Left lung (tissue), 10 donors: ENCODE data around the gene ACSF3. TPM values are rescaled to one million over a fixed set of nuclear protein-coding genes. Genes with fewer than 3 reads are reported as not detected.
"Not testable (repeated sequence)": the region's sequence is repeated elsewhere in the genome, so short reads cannot be mapped to it uniquely, and the experiment has no call there.

Experiments used
- ATAC-seq: fragments of 200-7000 bp; cut with Tn5 transposase; one replicate; pipeline ENCODE4 v1.9.1; 2020; ENCODE audit warnings: moderate library complexity
- DNase-seq, 4 donors: peaks; one replicate each; pipeline ENCODE4 v3.0.0-alpha.2; 2013 to 2020
- H3K27ac ChIP-seq, 2 donors: fragments of 200-600 bp; sonication (generic) in 1 of 2; one replicate each; pipeline versions ENCODE4 v1.5.0 to v1.8.0; 2020 to 2021
- H3K27me3 ChIP-seq, 2 donors: fragments of 200-600 bp; sonication (generic) in 1 of 2; one replicate each; pipeline versions ENCODE4 v1.5.0 to v1.8.0; 2020 to 2021
- H3K36me3 ChIP-seq, 2 donors: fragments of 200-600 bp; sonication (generic) in 1 of 2; one replicate each; pipeline versions ENCODE4 v1.5.0 to v1.8.0; 2020 to 2021
- H3K4me1 ChIP-seq, 2 donors: fragments of 200-600 bp; one replicate each; pipeline ENCODE4 v1.8.0; 2021
- H3K4me3 ChIP-seq, 2 donors: fragments of 200-600 bp; sonication (generic) in 1 of 2; one replicate each; pipeline versions ENCODE4 v1.5.0 to v1.8.0; 2020 to 2021; ENCODE audit warnings: mild to moderate bottlenecking in 1 of 2
- H3K9me3 ChIP-seq, 2 donors: fragments of 200-600 bp; sonication (generic) in 1 of 2; one replicate each; pipeline versions ENCODE4 v1.5.0 to v1.8.0; 2020 to 2021
- intact Hi-C, 2 donors: fragments of 100-400 bp; cut with DNase I; formaldehyde crosslinking; loops; one replicate each; pipeline versions ENCODE4 v1.11.2 to v1.14.2; 2022
- polyA plus RNA-seq, 6 donors: library from polyadenylated mRNA; unstranded; fragments of 120-200 nt; gene quantifications; one replicate each; pipeline ENCODE4 v1.2.1, GENCODE V29; 2013; ENCODE audit not compliant: insufficient read length in 6 of 6
- total RNA-seq, 2 donors: library from RNA; stranded (reverse); fragmentation: NEBNext Ultra II Directional; extraction: Animal tissue kit (Norgen Biotek cat#: 25700); gene quantifications; one replicate each; pipeline ENCODE4 v1.2.1, GENCODE V29; 2021
- TF ChIP-seq, protein P1 (sequence below), 2 donors: fragments of 200-600 bp; sonication (generic) in 1 of 2; IDR thresholded peaks; one replicate each; pipeline versions ENCODE4 v1.5.0 to v1.8.0; 2021; ENCODE audit warnings: antibody characterized with exemption in 2 of 2
- donor health status: DM: no; HTN: yes; CAD: no.
- donor health status: DM: no; HTN: no; CAD: no.

The ACSF3 gene
- total and polyA plus RNA-seq, 8 donors, result 30.0 to 38.4 (median 33.7) TPM

DNA sequence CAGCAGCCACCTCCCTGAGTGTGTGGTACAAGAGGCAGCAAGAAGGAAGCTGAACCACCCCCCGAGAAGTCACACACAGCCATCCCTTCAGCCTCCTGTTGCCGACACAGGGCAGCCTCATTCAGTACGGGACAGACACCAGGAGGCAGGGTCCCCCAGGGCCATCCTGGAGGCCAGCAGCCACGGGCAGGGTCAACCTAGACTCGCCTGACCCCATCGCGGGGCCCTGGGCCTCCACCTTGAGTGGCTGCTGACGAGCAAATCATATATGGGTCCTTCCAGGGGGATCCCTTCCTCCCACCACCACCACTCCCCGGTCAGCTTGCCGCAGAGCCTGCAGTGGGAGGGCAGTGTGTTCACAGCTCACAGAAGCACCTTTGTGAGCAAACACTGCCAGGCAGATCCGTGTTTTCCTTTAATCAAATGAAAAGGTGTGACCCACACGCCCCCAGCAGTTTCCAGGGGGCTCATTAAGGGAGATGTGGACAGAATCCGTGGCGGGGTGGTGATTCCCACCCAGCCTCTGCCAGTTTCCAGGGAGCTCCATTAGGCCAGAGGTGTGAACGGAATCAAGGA is 5.6 kb upstream of the ACSF3 start:
- H3K9me3 ChIP-seq, result no peaks in the 10 kb centered on the region
- H3K27ac ChIP-seq, result no peak overlapping the region
- peak in 1 of 4 donors; percentile 75 for DNase-seq
- TF ChIP-seq, protein P1, sequence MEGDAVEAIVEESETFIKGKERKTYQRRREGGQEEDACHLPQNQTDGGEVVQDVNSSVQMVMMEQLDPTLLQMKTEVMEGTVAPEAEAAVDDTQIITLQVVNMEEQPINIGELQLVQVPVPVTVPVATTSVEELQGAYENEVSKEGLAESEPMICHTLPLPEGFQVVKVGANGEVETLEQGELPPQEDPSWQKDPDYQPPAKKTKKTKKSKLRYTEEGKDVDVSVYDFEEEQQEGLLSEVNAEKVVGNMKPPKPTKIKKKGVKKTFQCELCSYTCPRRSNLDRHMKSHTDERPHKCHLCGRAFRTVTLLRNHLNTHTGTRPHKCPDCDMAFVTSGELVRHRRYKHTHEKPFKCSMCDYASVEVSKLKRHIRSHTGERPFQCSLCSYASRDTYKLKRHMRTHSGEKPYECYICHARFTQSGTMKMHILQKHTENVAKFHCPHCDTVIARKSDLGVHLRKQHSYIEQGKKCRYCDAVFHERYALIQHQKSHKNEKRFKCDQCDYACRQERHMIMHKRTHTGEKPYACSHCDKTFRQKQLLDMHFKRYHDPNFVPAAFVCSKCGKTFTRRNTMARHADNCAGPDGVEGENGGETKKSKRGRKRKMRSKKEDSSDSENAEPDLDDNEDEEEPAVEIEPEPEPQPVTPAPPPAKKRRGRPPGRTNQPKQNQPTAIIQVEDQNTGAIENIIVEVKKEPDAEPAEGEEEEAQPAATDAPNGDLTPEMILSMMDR (IDR thresholded peaks at IDR 0.05), result no peak
- intact Hi-C loops, result no loop called here
- H3K4me1 ChIP-seq, result peaks cover 0 to 2% of the 10 kb centered on the region in 2 donors
- no peak for ATAC-seq
- no peak overlapping the region for H3K4me3 ChIP-seq
- H3K27me3 ChIP-seq, result peaks cover 4 to 74% of the 10 kb centered on the region in 2 donors
- no peaks in the 10 kb centered on the region for H3K36me3 ChIP-seq

- intact Hi-C loops, result no loop called here
- DNase-seq, result peak in 1 of 4 donors; percentile 58
Measured at GRCh38 chr16:89089120-89089519, 4.5 kb upstream of the ACSF3 start.

DNA sequence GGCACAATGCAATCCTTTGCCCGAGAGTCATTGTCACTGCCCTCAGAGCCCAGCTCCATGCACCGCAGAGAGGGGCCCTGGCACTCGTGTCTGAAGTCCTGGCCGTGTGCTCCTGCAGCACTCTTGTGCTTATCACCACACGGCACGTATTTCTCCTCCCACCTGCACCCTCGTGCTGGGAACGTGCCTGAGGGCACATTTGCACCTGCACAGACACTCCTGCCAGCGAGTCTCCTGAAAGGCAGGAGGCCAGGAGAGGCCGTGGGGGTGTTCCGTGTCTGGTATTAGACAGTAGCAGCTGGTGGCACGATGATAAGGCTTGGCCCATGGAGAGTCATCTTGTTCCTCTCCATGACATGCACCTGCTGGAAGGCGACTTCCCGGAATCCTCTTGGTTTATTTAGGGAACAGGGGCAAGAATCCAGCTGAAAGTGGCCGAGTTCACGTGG is 3.4 kb upstream of the ACSF3 start:
- ATAC-seq, result no peak
- Histone ChIP-seq H3K36me3 (no peaks in the 10 kb centered on the region), H3K4me3 (no peak overlapping the region), H3K27me3 (peaks cover 4 to 66% of the 10 kb centered on the region in 2 donors), H3K27ac (no peak overlapping the region), H3K9me3 (no peaks in the 10 kb centered on the region), H3K4me1 (peaks cover 9 to 18% of the 10 kb centered on the region in 2 donors)
- intact Hi-C loops, result no loop called here
- peak in 2 of 4 donors; percentile 37 to 53 for DNase-seq
- TF ChIP-seq, protein P1 (IDR thresholded peaks at IDR 0.05), result no peak

More at GRCh38 chr16:89089120-89089519, 4.5 kb upstream of the ACSF3 start:
- TF ChIP-seq, protein P1 (IDR thresholded peaks at IDR 0.05), result no peak
- Histone ChIP-seq H3K27me3 (peaks cover 4 to 74% of the 10 kb centered on the region in 2 donors), H3K4me1 (peaks cover 0 to 7% of the 10 kb centered on the region in 2 donors), H3K4me3 (no peak overlapping the region), H3K9me3 (no peaks in the 10 kb centered on the region), H3K36me3 (no peaks in the 10 kb centered on the region), H3K27ac (no peak overlapping the region)
- no peak for ATAC-seq

GRCh38 chr16:89090669-89091426 is 2.8 kb upstream of the ACSF3 start:
- DNase-seq, result peak in 1 of 4 donors; percentile 50
- no peak for ATAC-seq
- TF ChIP-seq, protein P1 (IDR thresholded peaks at IDR 0.05), result no peak
- Histone ChIP-seq H3K4me1 (peaks cover 10 to 24% of the 10 kb centered on the region in 2 donors), H3K36me3 (no peaks in the 10 kb centered on the region), H3K27ac (no peak overlapping the region), H3K9me3 (no peaks in the 10 kb centered on the region), H3K4me3 (no peak overlapping the region), H3K27me3 (peaks cover 4 to 64% of the 10 kb centered on the region in 2 donors)
- intact Hi-C loops, result no loop called here

- H3K9me3 ChIP-seq, result no peaks in the 10 kb centered on the region
- TF ChIP-seq, protein P1 (IDR thresholded peaks at IDR 0.05), result no peak
- intact Hi-C loops, result no loop called here
- H3K4me3 ChIP-seq, result no peak overlapping the region
- H3K4me1 ChIP-seq, result peaks cover 10 to 36% of the 10 kb centered on the region in 2 donors
- H3K27ac ChIP-seq, result no peak overlapping the region
- peak in 1 of 4 donors; percentile 19 for DNase-seq
- ATAC-seq, result no peak
- peaks cover 4 to 55% of the 10 kb centered on the region in 2 donors for H3K27me3 ChIP-seq
- H3K36me3 ChIP-seq, result no peaks in the 10 kb centered on the region
Measured at GRCh38 chr16:89092013-89092412, 1.6 kb upstream of the ACSF3 start.

GRCh38 chr16:89093252-89093601 is 425 bp upstream of the ACSF3 start:
- H3K27ac ChIP-seq, result peak overlapping the region; percentile 13 to 71
- H3K36me3 ChIP-seq, H3K9me3 ChIP-seq, ATAC-seq, DNase-seq, intact Hi-C loops: not testable (repeated sequence)
- H3K4me3 ChIP-seq, result peak overlapping the region; percentile 65 to 82
- H3K27me3 ChIP-seq, result peaks cover 4 to 43% of the 10 kb centered on the region in 2 donors
- peaks cover 10 to 47% of the 10 kb centered on the region in 2 donors for H3K4me1 ChIP-seq
